Activated CD8-positive, alpha-beta memory T cell treated with anti-CD3 and anti-CD28 coated beads, Interleukin-2, amount 10 ng/mL, durations not matched to agents 7 days and 5 days (primary cell): ENCODE measurements around the gene BRICD5. TPM values are rescaled to one million over a fixed set of nuclear protein-coding genes. Genes with fewer than 3 reads are reported as not detected.
"Not testable (repeated sequence)": the region's sequence is repeated elsewhere in the genome, so short reads cannot be mapped to it uniquely, and the experiment has no call there.

Source experiments
- ATAC-seq: fragments of 150-1000 bp; cut with Tn5 transposase; one replicate; pipeline ENCODE4 v1.10.0; 2021; ENCODE audit warnings: moderate library complexity
- CTCF ChIA-PET: fragments of 350-600 bp; sonication (Branson Sonifier 250); formaldehyde crosslinking; loops from one replicate; lab custom pipeline; 2021; ENCODE audit warnings: antibody characterized with exemption; lab: Charles Lee
- DNase-seq: peaks from one replicate; pipeline ENCODE4 v3.0.0-alpha.2; 2020
- H3K27ac Mint-ChIP-seq: one replicate; pipeline ENCODE4 v1.8.0; 2021; ENCODE audit warnings: mild to moderate bottlenecking, mixed read lengths
- H3K27me3 Mint-ChIP-seq: one replicate; pipeline ENCODE4 v1.8.0; 2021; ENCODE audit warnings: mixed read lengths
- H3K36me3 Mint-ChIP-seq: one replicate; pipeline ENCODE4 v1.8.0; 2021; ENCODE audit warnings: mild to moderate bottlenecking, mixed read lengths
- H3K4me1 Mint-ChIP-seq: one replicate; pipeline ENCODE4 v1.8.0; 2021; ENCODE audit warnings: mixed read lengths
- H3K4me3 Mint-ChIP-seq: one replicate; pipeline ENCODE4 v1.8.0; 2021; ENCODE audit warnings: mild to moderate bottlenecking, moderate library complexity, mixed read lengths
- H3K9me3 Mint-ChIP-seq: one replicate; pipeline ENCODE4 v1.8.0; 2022; ENCODE audit warnings: low read depth, mixed read lengths
- total RNA-seq, 2 experiments: library from RNA; stranded (reverse); gene quantifications; one replicate each; pipeline ENCODE4 v1.2.3, GENCODE V29; 2021

Gene BRICD5
- total RNA-seq, 2 experiments from 2014 or later = 13.2 to 20.4 TPM

GRCh38 chr16:2207872-2208271, 2.8 kb downstream of the BRICD5 start:
- DNase-seq (no peak), ATAC-seq (no peak)
- Mint-ChIP-seq H3K4me3 (no peak overlapping the region), H3K4me1 (peaks cover 31% of the 10 kb centered on the region), H3K9me3 (no peaks in the 10 kb centered on the region), H3K27ac (peak overlapping the region; percentile 20), H3K27me3 (no peaks in the 10 kb centered on the region), H3K36me3 (peaks cover 12% of the 10 kb centered on the region)
- CTCF ChIA-PET = no interaction called here

GRCh38 chr16:2206780-2207433, 3.8 kb downstream of the BRICD5 start:
- ATAC-seq = no peak
- peaks cover 5% of the 10 kb centered on the region for H3K27me3 Mint-ChIP-seq
- peaks cover 10% of the 10 kb centered on the region for H3K36me3 Mint-ChIP-seq
- no peak for DNase-seq
- H3K27ac Mint-ChIP-seq = peak overlapping the region; percentile 81
- CTCF ChIA-PET = interaction anchor here (1.0 to 3.9 kb wide), 4 partner anchors 8 to 52 kb away, joined by 3 to 19 read pairs (median 4); partner anchors contain the start of genes PGP and TRAF7
- peak overlapping the region; percentile 86 for H3K4me3 Mint-ChIP-seq
- H3K4me1 Mint-ChIP-seq = peaks cover 25% of the 10 kb centered on the region
- H3K9me3 Mint-ChIP-seq = no peaks in the 10 kb centered on the region

- CTCF ChIA-PET = interaction anchor here (1.0 to 3.9 kb wide), 5 partner anchors 8 to 51 kb away, joined by 3 to 19 read pairs (median 4); partner anchors contain the start of genes PGP and TRAF7
- H3K27me3 Mint-ChIP-seq = peaks cover 7% of the 10 kb centered on the region
- ATAC-seq (no peak), DNase-seq (no peak)
- H3K27ac Mint-ChIP-seq = peak overlapping the region; percentile 81
- peaks cover 25% of the 10 kb centered on the region for H3K4me1 Mint-ChIP-seq
- peaks cover 10% of the 10 kb centered on the region for H3K36me3 Mint-ChIP-seq
- no peaks in the 10 kb centered on the region for H3K9me3 Mint-ChIP-seq
- peak overlapping the region; percentile 86 for H3K4me3 Mint-ChIP-seq
These were observed 4.3 kb downstream of the BRICD5 start for GRCh38 chr16:2206420-2206779.

- Mint-ChIP-seq H3K36me3 (peaks cover 10% of the 10 kb centered on the region), H3K27ac (peak overlapping the region; percentile 81), H3K9me3 (no peaks in the 10 kb centered on the region), H3K4me1 (peaks cover 25% of the 10 kb centered on the region), H3K27me3 (peaks cover 7% of the 10 kb centered on the region), H3K4me3 (peak overlapping the region; percentile 86)
- DNase-seq (no peak), ATAC-seq (no peak)
- CTCF ChIA-PET = interaction anchor here (0.7 to 3.9 kb wide), 8 partner anchors 9 to 202 kb away, joined by 3 to 19 read pairs (median 4); partner anchors contain the start of genes ECI1, PGP and TRAF7
These were observed 4.7 kb downstream of the BRICD5 start for GRCh38 chr16:2205967-2206313.

- ATAC-seq = peak; percentile 83
- Mint-ChIP-seq H3K9me3 (no peaks in the 10 kb centered on the region), H3K4me1 (peaks cover 25% of the 10 kb centered on the region), H3K27me3 (peaks cover 8% of the 10 kb centered on the region), H3K4me3 (peak within 1 kb of the TSS; percentile 86), H3K27ac (peak within 1 kb of the TSS; percentile 81), H3K36me3 (peaks cover 10% of the 10 kb centered on the region)
- CTCF ChIA-PET = interaction anchor here (0.7 to 3.9 kb wide), 6 partner anchors 10 to 202 kb away, joined by 3 to 19 read pairs (median 4); partner anchors contain the start of gene ECI1
- peak; percentile 90 for DNase-seq
These were observed 5.3 kb downstream of the BRICD5 start, which contains the start of gene MLST8 for GRCh38 chr16:2205104-2205966. Gene MLST8, plus strand, starts transcription at chr16:2205454. Its CDS starts 632 bp downstream, at chr16:2206086.

- Mint-ChIP-seq H3K27me3 (peaks cover 14% of the 10 kb centered on the region), H3K4me1 (peaks cover 25% of the 10 kb centered on the region), H3K9me3 (no peaks in the 10 kb centered on the region), H3K4me3 (peak overlapping the region; percentile 86), H3K36me3 (peaks cover 10% of the 10 kb centered on the region), H3K27ac (peak overlapping the region; percentile 64)
- CTCF ChIA-PET = interaction anchor here (0.6 to 3.9 kb wide), 4 partner anchors 10 to 852 kb away, joined by 3 to 19 read pairs (median 4); partner anchors contain the start of gene ECI1
- ATAC-seq = no peak
- no peak for DNase-seq
These were observed 6.1 kb downstream of the BRICD5 start for GRCh38 chr16:2204416-2205103.

- not testable (repeated sequence) for H3K9me3 Mint-ChIP-seq
These were observed 7.5 kb downstream of the BRICD5 start for GRCh38 chr16:2203119-2203688.

GRCh38 chr16:2200313-2200712, 10.3 kb downstream of the BRICD5 start:
- Mint-ChIP-seq H3K36me3 (peaks cover 2% of the 10 kb centered on the region), H3K27me3 (peaks cover 40% of the 10 kb centered on the region), H3K4me3 (no peak overlapping the region), H3K4me1 (peaks cover 7% of the 10 kb centered on the region), H3K9me3 (no peaks in the 10 kb centered on the region), H3K27ac (no peak overlapping the region)
- DNase-seq (no peak), ATAC-seq (no peak)
- CTCF ChIA-PET = no interaction called here

More at GRCh38 chr16:2203119-2203688, 7.5 kb downstream of the BRICD5 start:
- peak overlapping the region; percentile 5 for H3K4me3 Mint-ChIP-seq
- ATAC-seq, H3K36me3 Mint-ChIP-seq, DNase-seq, H3K27ac Mint-ChIP-seq: not testable (repeated sequence)
- H3K4me1 Mint-ChIP-seq = peaks cover 25% of the 10 kb centered on the region
- H3K27me3 Mint-ChIP-seq = peaks cover 24% of the 10 kb centered on the region
- CTCF ChIA-PET = interaction anchor here (1.3 to 3.9 kb wide), 2 partner anchors 8 to 48 kb away, joined by 5 to 19 read pairs; partner anchors contain the start of gene ECI1

GRCh38 chr16:2199621-2200139, 11.0 kb downstream of the BRICD5 start:
- H3K9me3 Mint-ChIP-seq = no peaks in the 10 kb centered on the region
- H3K4me3 Mint-ChIP-seq = no peak overlapping the region
- peaks cover 2% of the 10 kb centered on the region for H3K36me3 Mint-ChIP-seq
- ATAC-seq = no peak
- CTCF ChIA-PET = interaction anchor here (1.3 kb wide), 1 partner anchor 15 kb away, joined by 3 read pairs; no protein-coding TSS in a partner anchor
- peaks cover 47% of the 10 kb centered on the region for H3K27me3 Mint-ChIP-seq
- H3K4me1 Mint-ChIP-seq = peaks cover 6% of the 10 kb centered on the region
- no peak for DNase-seq
- no peak overlapping the region for H3K27ac Mint-ChIP-seq

- no peak overlapping the region for H3K4me3 Mint-ChIP-seq
- ATAC-seq = no peak
- H3K27me3 Mint-ChIP-seq = peaks cover 53% of the 10 kb centered on the region
- no peaks in the 10 kb centered on the region for H3K9me3 Mint-ChIP-seq
- DNase-seq = no peak
- H3K36me3 Mint-ChIP-seq = no peaks in the 10 kb centered on the region
- CTCF ChIA-PET = interaction anchor here (1.3 kb wide), 1 partner anchor 16 kb away, joined by 3 read pairs; no protein-coding TSS in a partner anchor
- no peak overlapping the region for H3K27ac Mint-ChIP-seq
- H3K4me1 Mint-ChIP-seq = peaks cover 1% of the 10 kb centered on the region
These were observed 11.6 kb downstream of the BRICD5 start for GRCh38 chr16:2199095-2199494.

- Mint-ChIP-seq H3K9me3 (no peaks in the 10 kb centered on the region), H3K4me3 (no peak overlapping the region), H3K27ac (no peak overlapping the region), H3K27me3 (peaks cover 53% of the 10 kb centered on the region), H3K36me3 (no peaks in the 10 kb centered on the region), H3K4me1 (no peaks in the 10 kb centered on the region)
- ATAC-seq = no peak
- CTCF ChIA-PET = no interaction called here
- no peak for DNase-seq
These were observed 12.4 kb downstream of the BRICD5 start for GRCh38 chr16:2198283-2198682.

- H3K9me3 Mint-ChIP-seq = no peaks in the 10 kb centered on the region
- DNase-seq (no peak), ATAC-seq (no peak)
- CTCF ChIA-PET = no interaction called here
- H3K27ac Mint-ChIP-seq = no peak overlapping the region
- no peaks in the 10 kb centered on the region for H3K4me1 Mint-ChIP-seq
- peaks cover 53% of the 10 kb centered on the region for H3K27me3 Mint-ChIP-seq
- no peak overlapping the region for H3K4me3 Mint-ChIP-seq
- no peaks in the 10 kb centered on the region for H3K36me3 Mint-ChIP-seq
These were observed 12.9 kb downstream of the BRICD5 start for GRCh38 chr16:2197765-2198164.
